Lung (tissue), 12 donors: ENCODE measurements around the gene KCTD11. TPM values are rescaled to one million over a fixed set of nuclear protein-coding genes. Genes with fewer than 3 reads are reported as not detected.
A peak's percentile ranks its signal among the peaks of the same experiment; 100 is the strongest.

Experiments
- ATAC-seq: fragments of 200-7000 bp; cut with Tn5 transposase; one replicate; pipeline ENCODE4 v1.9.1; 2020; ENCODE audit warnings: moderate number of reproducible peaks; ENCODE audit not compliant: insufficient read depth, low FRiP score
- DNase-seq, 3 donors: peaks; one replicate each; pipeline ENCODE4 v3.0.0-alpha.2; 2013 to 2017
- H3K27ac ChIP-seq, 2 donors: one replicate each; pipeline ENCODE4 v1.5.1; 2013; ENCODE audit warnings: mild to moderate bottlenecking in 2 of 2, moderate library complexity in 2 of 2, control low read depth in 1 of 2, inconsistent platforms in 1 of 2, low read depth in 1 of 2, low read length in 1 of 2
- H3K27me3 ChIP-seq, 3 donors: one replicate each; pipeline ENCODE4 v1.5.1; 2013; ENCODE audit warnings: low read length in 2 of 3; ENCODE audit not compliant: control insufficient read depth in 3 of 3, insufficient read depth in 3 of 3
- H3K36me3 ChIP-seq, 4 donors: one replicate each; pipeline ENCODE4 v1.5.1; 2013; ENCODE audit warnings: low read length in 4 of 4, mild to moderate bottlenecking in 1 of 4, moderate library complexity in 1 of 4; ENCODE audit not compliant: control insufficient read depth in 4 of 4, insufficient read depth in 4 of 4
- H3K4me1 ChIP-seq, 5 donors: one replicate each; pipeline ENCODE4 v1.5.1; 2013; ENCODE audit warnings: low read length in 5 of 5, mild to moderate bottlenecking in 2 of 5, moderate library complexity in 1 of 5; ENCODE audit not compliant: control insufficient read depth in 5 of 5, insufficient read depth in 5 of 5
- H3K4me3 ChIP-seq: one replicate; pipeline ENCODE4 v1.5.1; 2013; ENCODE audit warnings: mild to moderate bottlenecking, control low read depth, moderate library complexity
- H3K9ac ChIP-seq, 2 donors: one replicate each; pipeline ENCODE4 v1.5.1; 2013; ENCODE audit warnings: low read length in 2 of 2, control low read depth in 1 of 2; ENCODE audit not compliant: insufficient read depth in 1 of 2
- H3K9me3 ChIP-seq, 4 donors: one replicate each; pipeline ENCODE4 v1.5.1; 2013; ENCODE audit warnings: low read length in 3 of 4, mild to moderate bottlenecking in 1 of 4, moderate library complexity in 1 of 4; ENCODE audit not compliant: control insufficient read depth in 4 of 4, insufficient read depth in 3 of 4
- CTCF ChIP-seq: IDR thresholded peaks from 2 replicates; pipeline ENCODE4 v1.5.1; 2012; ENCODE audit warnings: mild to moderate bottlenecking; ENCODE audit errors: control extremely low read depth, extremely low read depth
- WGBS, 2 donors: extraction: QIAGEN DNeasy Blood & Tissue Kit; methylation state at CpG; one replicate each; pipeline ENCODE4 v1.1.7; 2013; 5-methylcytosine and 5-hydroxymethylcytosine counted together
- polyA plus RNA-seq, 2 donors: library from polyadenylated mRNA; stranded (reverse); fragments of 200-250 nt; gene quantifications; one replicate each; pipeline ENCODE4 v1.2.1, GENCODE V29; 2013
- total RNA-seq, 2 donors: library from RNA; depleted of rRNA in 1 of 2; stranded (reverse); fragments of >200 nt in 1 of 2; gene quantifications; one replicate each; pipeline ENCODE4 v1.2.1, GENCODE V29; 2014 to 2021
- donor health status: control.
- donor health status: control.
- donor health status: Bipolar disorder and iron deficiency.
- donor health status: healthy.
- donor health status: DM: yes; HTN: yes; CAD: no.

The KCTD11 gene
- total and polyA plus RNA-seq, 4 donors, result 5.9 to 14.9 (median 12.6) TPM

DNA sequence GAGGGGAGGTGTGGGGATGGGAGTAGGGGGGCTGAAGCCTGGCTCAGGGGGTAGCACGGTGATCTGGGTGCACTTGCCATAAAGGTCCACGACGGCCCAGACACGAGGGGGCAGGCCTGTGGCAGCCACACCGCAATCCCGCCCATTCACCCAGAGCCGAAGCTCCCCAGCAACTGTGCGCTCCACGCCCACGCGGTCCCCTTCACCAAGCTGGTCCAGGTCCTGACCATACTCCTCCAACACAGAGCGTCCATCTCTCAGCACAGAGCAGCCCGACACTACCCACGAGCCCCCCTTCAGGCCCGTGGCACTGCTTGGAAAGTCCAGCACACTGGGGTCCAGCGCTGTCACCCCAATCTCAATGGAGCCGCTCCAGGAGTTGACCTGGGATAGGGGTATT, 24.5 kb upstream of the KCTD11 start:
- no peak overlapping the region for H3K27ac ChIP-seq
- H3K9ac ChIP-seq, result no peak overlapping the region
- no peaks in the 10 kb centered on the region for H3K27me3 ChIP-seq
- TF ChIP-seq CTCF, result no peak
- WGBS, 2 donors, result 86 to 95% methylated on average over 17 of the region's 17 CpGs
- DNase-seq (no peak), ATAC-seq (no peak)
- H3K9me3 ChIP-seq, result no peaks in the 10 kb centered on the region
- no peak overlapping the region for H3K4me3 ChIP-seq
- peaks cover 5 to 31% (median 14%) of the 10 kb centered on the region in 4 donors for H3K36me3 ChIP-seq
- H3K4me1 ChIP-seq, result peaks cover 0 to 18% (median 3%) of the 10 kb centered on the region in 5 donors

- Histone ChIP-seq H3K36me3 (peaks cover under 1 to 27% (median 9%) of the 10 kb centered on the region in 4 donors), H3K9ac (peak overlapping the region in 1 of 2 donors; percentile 7), H3K27ac (no peak overlapping the region), H3K9me3 (no peaks in the 10 kb centered on the region), H3K4me1 (peaks cover 0 to 18% (median 3%) of the 10 kb centered on the region in 5 donors), H3K4me3 (no peak overlapping the region), H3K27me3 (no peaks in the 10 kb centered on the region)
- no peak for ATAC-seq
- TF ChIP-seq CTCF, result no peak
- WGBS, 2 donors, result 71 to 100% methylated on average over 1 of the region's 1 CpG
- DNase-seq, result no peak
Observed at GRCh38 chr17:7328009-7328408, 24.0 kb upstream of the KCTD11 start.

DNA sequence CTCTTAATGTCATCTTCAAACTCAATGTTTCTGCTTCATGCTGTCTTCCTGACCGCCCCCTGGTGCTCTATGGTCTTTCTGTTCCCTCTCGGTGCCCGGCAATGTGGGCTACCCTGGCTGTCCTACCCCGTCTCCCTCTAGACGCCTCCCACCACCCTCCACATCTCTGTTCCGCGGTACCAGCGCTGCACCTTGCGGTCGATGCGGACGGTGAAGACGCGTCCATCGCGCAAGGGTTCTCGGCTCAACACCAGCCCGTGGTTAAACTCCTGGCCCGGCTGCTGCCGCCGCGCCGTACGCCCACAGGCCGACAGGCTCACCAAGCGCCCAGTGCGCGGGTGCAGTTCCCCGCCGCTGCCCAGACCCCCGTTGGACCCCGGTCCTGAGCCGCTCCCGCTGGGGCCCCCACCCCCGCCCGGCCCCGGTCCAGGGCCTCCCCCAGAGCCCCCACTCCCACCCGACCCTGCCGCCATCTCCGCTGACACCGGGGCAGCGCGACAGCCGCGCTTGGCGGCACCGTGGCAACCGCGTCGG, 23.1 kb upstream of the KCTD11 start, which contains the start of gene NEURL4:
NEURL4 (minus strand) TSS at position 496 of the 534 bp plus-strand sequence; CDS start at position 473, 23 bp downstream.
- Histone ChIP-seq H3K36me3 (peaks cover 0 to 18% (median 3%) of the 10 kb centered on the region in 4 donors), H3K9me3 (no peaks in the 10 kb centered on the region), H3K27me3 (no peaks in the 10 kb centered on the region), H3K9ac (peak within 1 kb of the TSS; percentile 55 to 93), H3K4me3 (peak within 1 kb of the TSS; percentile 83), H3K4me1 (peaks cover 0 to 18% (median 3%) of the 10 kb centered on the region in 5 donors), H3K27ac (peak within 1 kb of the TSS; percentile 82 to 94)
- DNase-seq (no peak), ATAC-seq (no peak)
- no peak for TF ChIP-seq CTCF
- WGBS, 2 donors, result 1% methylated on average over 44 to 50 of the region's 50 CpGs
